HepG2 (cell line): ENCODE measurements around the gene TAF4B. TPM values are rescaled to one million over a fixed set of nuclear protein-coding genes. Genes with fewer than 3 reads are reported as not detected.

ENCODE experiments used
- ATAC-seq: fragments of 200-7000 bp; cut with Tn5 transposase; 3 replicates; pipeline ENCODE4 v1.9.1; 2020; ENCODE audit warnings: mild to moderate bottlenecking, moderate library complexity
- BruUV-seq: library from RNA; stranded (reverse); fragments of 400-500 nt; replicated peaks from 2 replicates; lab custom pipeline; 2021; lab: Mats Ljungman, UMichigan
- CTCF ChIA-PET: fragments of 300-600 bp; formaldehyde crosslinking; extraction: SDS; loops from one replicate; lab custom pipeline; 2021; ENCODE audit warnings: low total read pairs, inconsistent platforms, low intra/inter-chr PET ratio; lab: Yijun Ruan, JAX
- POLR2A ChIA-PET: fragments of 350-600 bp; sonication (Branson Sonifier 250); formaldehyde crosslinking; loops from one replicate; lab custom pipeline; 2020; ENCODE audit warnings: antibody characterized with exemption, inconsistent platforms; lab: Yijun Ruan, JAX
- DNase-seq: peaks from one replicate; pipeline ENCODE4 v3.0.0-alpha.2; 2015; ENCODE audit warnings: low spot score
- FAIRE-seq: peaks from 3 replicates; lab custom pipeline; 2011; peaks lifted over from hg19 to GRCh38; lab: Jason Lieb, UNC
- H2AFZ ChIP-seq: one replicate; pipeline ENCODE4 v1.6.1; 2011; ENCODE audit warnings: low read length, inconsistent platforms
- H3K27ac ChIP-seq: fragments of 300-600 bp; 3 replicates; pipeline ENCODE4 v1.8.0; 2011; ENCODE audit warnings: mixed run types, mild to moderate bottlenecking, mixed read lengths, low read length, inconsistent platforms; ENCODE audit not compliant: insufficient read depth; ENCODE audit errors: extremely low read length
- H3K27me3 ChIP-seq, 2 experiments: fragments of 200-600 bp in 1 of 2; 2 replicates in 1 of 2; 3 replicates in 1 of 2; pipeline versions ENCODE4 v1.6.0 to v1.8.0; 2011; ENCODE audit warnings: low read length in 2 of 2, mild to moderate bottlenecking in 2 of 2, moderate library complexity in 2 of 2, inconsistent platforms in 1 of 2; ENCODE audit not compliant: insufficient read depth in 2 of 2, control insufficient read depth in 1 of 2
- H3K36me3 ChIP-seq, 2 experiments: fragments of 200-600 bp in 1 of 2; replicated peaks in 1 of 2; 2 replicates in 1 of 2; 3 replicates in 1 of 2; pipeline versions ENCODE4 v1.5.1 to v1.8.0; 2011; ENCODE audit warnings: low read length in 2 of 2, inconsistent platforms in 1 of 2; ENCODE audit not compliant: insufficient read depth in 2 of 2, control insufficient read depth in 1 of 2
- H3K4me1 ChIP-seq: 2 replicates; pipeline ENCODE4 v1.5.1; 2012; ENCODE audit warnings: low read length, inconsistent platforms; ENCODE audit not compliant: insufficient read depth
- H3K4me2 ChIP-seq: 2 replicates; pipeline ENCODE4 v1.6.0; 2011; ENCODE audit warnings: low read depth, low read length, inconsistent platforms
- H3K4me3 ChIP-seq, 3 experiments: fragments of 200-600 bp in 1 of 3; sonication (generic), shearing (Covaris generic) in 1 of 3; replicated peaks in 1 of 3; 2 replicates each; pipeline ENCODE4 v1.5.1; 2011 to 2016; ENCODE audit warnings: low read length in 3 of 3, inconsistent platforms in 2 of 3, low read depth in 2 of 3, mild to moderate bottlenecking in 2 of 3, control low read depth in 1 of 3, mixed read lengths in 1 of 3; ENCODE audit not compliant: insufficient read depth in 1 of 3
- H3K79me2 ChIP-seq: one replicate; pipeline ENCODE4 v1.6.1; 2011; ENCODE audit warnings: low read length, inconsistent platforms; ENCODE audit not compliant: insufficient read depth
- H3K9ac ChIP-seq: 2 replicates; pipeline ENCODE4 v1.6.0; 2011; ENCODE audit warnings: mild to moderate bottlenecking, low read depth, low read length, inconsistent platforms; ENCODE audit not compliant: insufficient read depth
- H3K9me3 ChIP-seq: 2 replicates; pipeline ENCODE4 v1.5.1; 2012; ENCODE audit warnings: mild to moderate bottlenecking, low read length
- H4K20me1 ChIP-seq: 2 replicates; pipeline ENCODE4 v1.6.0; 2011; ENCODE audit warnings: inconsistent platforms, mild to moderate bottlenecking, low read length, moderate library complexity; ENCODE audit not compliant: insufficient read depth
- ELF3 ChIP-seq: IDR thresholded peaks from 2 replicates; pipeline ENCODE4 v1.6.1; 2016; ENCODE audit warnings: missing genetic modification reagents, missing compliant biosample characterization
- ERF ChIP-seq: IDR thresholded peaks from 2 replicates; pipeline ENCODE4 v1.6.1; 2018; ENCODE audit warnings: missing biosample characterization, missing genetic modification reagents
- EZH2 ChIP-seq: conservative IDR thresholded peaks from 2 replicates; pipeline ENCODE4 v1.6.1; 2012; ENCODE audit warnings: mild to moderate bottlenecking, low read depth, low read length, moderate library complexity
- MAFF ChIP-seq: IDR thresholded peaks from 2 replicates; pipeline ENCODE4 v1.6.1; 2011; ENCODE audit warnings: low read depth, low read length, improper control_type of control experiment
- MAFK ChIP-seq, 2 experiments: IDR thresholded peaks in 1 of 2; conservative IDR thresholded peaks in 1 of 2; 2 replicates each; pipeline ENCODE4 v1.6.1; 2011; ENCODE audit warnings: improper control_type of control experiment in 2 of 2, low read length in 2 of 2
- MYNN ChIP-seq: sonication (generic); formaldehyde crosslinking; IDR thresholded peaks from 2 replicates; pipeline ENCODE4 v1.4.0; 2020; ENCODE audit warnings: mild to moderate bottlenecking, low read depth, missing genetic modification reagents
- NRL ChIP-seq: sonication (generic); formaldehyde crosslinking; IDR thresholded peaks from 2 replicates; pipeline ENCODE4 v1.5.0; 2020; ENCODE audit warnings: missing genetic modification reagents, mild to moderate bottlenecking, moderate library complexity, borderline replicate concordance
- POLR2G ChIP-seq: fragments of 200-400 bp; formaldehyde crosslinking; IDR thresholded peaks from 2 replicates; pipeline ENCODE4 v1.6.1; 2018; ENCODE audit warnings: mild to moderate bottlenecking, low read depth, low read length, moderate library complexity
- SP140L ChIP-seq: sonication (generic); formaldehyde crosslinking; IDR thresholded peaks from 2 replicates; pipeline ENCODE4 v1.4.0; 2020; ENCODE audit warnings: missing genetic modification reagents, borderline replicate concordance
- THYN1 ChIP-seq: sonication (generic); formaldehyde crosslinking; IDR thresholded peaks from 2 replicates; pipeline ENCODE4 v1.8.1; 2023; ENCODE audit warnings: low read depth, mild to moderate bottlenecking, moderate library complexity, missing genetic modification reagents, borderline replicate concordance
- XRCC5 ChIP-seq: fragments of 200-400 bp; formaldehyde crosslinking; optimal IDR thresholded peaks from 2 replicates; pipeline ENCODE3; 2017; ENCODE audit warnings: mild to moderate bottlenecking, low read length
- ZMYM2 ChIP-seq: sonication (generic); formaldehyde crosslinking; IDR thresholded peaks from 2 replicates; pipeline ENCODE4 v1.8.0; 2022; ENCODE audit warnings: mild to moderate bottlenecking, missing genetic modification reagents
- WGBS: methylation state at CpG from one replicate; pipeline ENCODE4 v1.1.6; 2017; ENCODE audit warnings: low lambda C conversion rate; 5-methylcytosine and 5-hydroxymethylcytosine counted together
- in situ Hi-C: cut with HindIII; loops from 2 replicates; pipeline ENCODE4 v1.10.0; 2017; ENCODE audit warnings: low pct_unique_long_range_greater_than_20kb; ENCODE audit not compliant: extremely low pct_ligation_motif_present
- intact Hi-C: fragments of 100-400 bp; cut with micrococcal nuclease; formaldehyde crosslinking; loops from one replicate; pipeline ENCODE4 v1.10.0; 2022; ENCODE audit not compliant: unreplicated experiment
- polyA plus RNA-seq, 8 experiments: library from polyadenylated mRNA; depleted of rRNA in 3 of 8; stranded (reverse) in 7 of 8; unstranded in 1 of 8; fragments of >200 nt; fragmentation: Illumina TruSeq in 4 of 8; extraction: Trizol in 4 of 8; gene quantifications; 2 replicates each; pipeline versions ENCODE4 v1.2.1 to v1.2.3, GENCODE V29; 2011 to 2016; ENCODE audit warnings: low read depth in 4 of 8, missing spikeins in 1 of 8, mixed read lengths in 1 of 8; ENCODE audit not compliant: insufficient read depth in 1 of 8
- total RNA-seq, 5 experiments: library from RNA; depleted of rRNA; stranded (reverse); fragments of >200 nt; fragmentation: Illumina TruSeq; extraction: Trizol; gene quantifications; 2 replicates each; pipeline ENCODE4 v1.2.3, GENCODE V29; 2016; ENCODE audit warnings: low read depth in 1 of 5
- TF ChIP-seq, protein P1 (sequence below): fragments of 450-650 bp; IDR thresholded peaks from 2 replicates; pipeline ENCODE4 v1.6.1; 2016
- TF ChIP-seq, protein P2 (sequence below): sonication (generic); formaldehyde crosslinking; IDR thresholded peaks from 2 replicates; pipeline ENCODE4 v1.5.1; 2020; ENCODE audit warnings: missing genetic modification reagents, mild to moderate bottlenecking, borderline replicate concordance
- TF ChIP-seq, protein P3 (sequence below): sonication (generic); formaldehyde crosslinking; IDR thresholded peaks from 2 replicates; pipeline ENCODE4 v1.8.1; 2023; ENCODE audit warnings: missing genetic modification reagents, inconsistent platforms, borderline replicate concordance

Gene TAF4B
- total and polyA plus RNA-seq, 2 of the 13 experiments (the other 11 are each of a cell fraction or from before 2014, with no cell fraction given) = 2.2 to 3.8 TPM

DNA sequence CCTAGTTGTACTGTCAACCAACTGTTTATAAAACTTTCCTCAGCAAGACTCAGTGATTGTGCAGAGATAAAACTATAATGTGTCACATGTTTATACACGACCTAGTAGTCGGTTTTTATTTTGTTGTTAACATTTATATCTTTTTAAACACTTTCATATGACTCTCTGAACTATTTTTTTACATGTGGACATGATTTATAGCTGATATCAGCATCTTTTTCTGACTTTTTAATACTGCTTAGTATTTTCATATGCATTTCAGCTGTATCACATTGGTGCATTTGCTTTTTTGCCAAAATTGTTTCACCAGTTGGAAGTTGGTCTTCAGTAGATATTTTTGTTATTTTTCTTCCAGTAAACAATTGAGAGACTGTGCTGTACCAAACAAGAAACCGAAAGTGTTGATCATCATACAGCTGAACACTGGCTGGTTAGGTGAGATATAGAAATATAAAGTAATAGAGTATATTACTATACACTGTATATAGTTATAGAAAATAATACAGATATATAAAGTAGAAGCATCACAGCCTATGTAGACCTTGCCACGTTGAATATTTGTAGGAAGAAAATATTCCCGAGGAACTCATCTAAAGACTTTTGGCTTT, 167.9 kb downstream of the TAF4B start:
- Histone ChIP-seq H3K9ac (no peak overlapping the region), H3K4me2 (no peak overlapping the region), H3K4me3 (no peak overlapping the region), H3K36me3 (no peaks in the 10 kb centered on the region), H4K20me1 (no peaks in the 10 kb centered on the region), H3K27ac (no peak overlapping the region), H2AFZ (no peak overlapping the region), H3K27me3 (no peaks in the 10 kb centered on the region), H3K4me1 (no peaks in the 10 kb centered on the region), H3K79me2 (no peaks in the 10 kb centered on the region), H3K9me3 (no peaks in the 10 kb centered on the region)
- in situ Hi-C loops = no loop called here
- 49% methylated on average over 5 of the region's 5 CpGs for whole genome bisulfite sequencing
- POLR2A ChIA-PET = no interaction called here
- ATAC-seq = no peak
- FAIRE-seq = no peak
- intact Hi-C loops = no loop called here
- CTCF ChIA-PET = no interaction called here
- BruUV-seq = no TSS peak
- DNase-seq = no peak
- TF ChIP-seq, protein P1, sequence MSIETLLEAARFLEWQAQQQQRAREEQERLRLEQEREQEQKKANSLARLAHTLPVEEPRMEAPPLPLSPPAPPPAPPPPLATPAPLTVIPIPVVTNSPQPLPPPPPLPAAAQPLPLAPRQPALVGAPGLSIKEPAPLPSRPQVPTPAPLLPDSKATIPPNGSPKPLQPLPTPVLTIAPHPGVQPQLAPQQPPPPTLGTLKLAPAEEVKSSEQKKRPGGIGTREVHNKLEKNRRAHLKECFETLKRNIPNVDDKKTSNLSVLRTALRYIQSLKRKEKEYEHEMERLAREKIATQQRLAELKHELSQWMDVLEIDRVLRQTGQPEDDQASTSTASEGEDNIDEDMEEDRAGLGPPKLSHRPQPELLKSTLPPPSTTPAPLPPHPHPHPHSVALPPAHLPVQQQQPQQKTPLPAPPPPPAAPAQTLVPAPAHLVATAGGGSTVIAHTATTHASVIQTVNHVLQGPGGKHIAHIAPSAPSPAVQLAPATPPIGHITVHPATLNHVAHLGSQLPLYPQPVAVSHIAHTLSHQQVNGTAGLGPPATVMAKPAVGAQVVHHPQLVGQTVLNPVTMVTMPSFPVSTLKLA = no peak
- no peak for TF ChIP-seq THYN1 (CRISPR knock-in tag)
- peak; percentile 82 for TF ChIP-seq MAFF
- TF ChIP-seq MAFK (conservative IDR thresholded peaks at IDR 0.05 in 1 of 2, IDR thresholded peaks at IDR 0.05 in 1 of 2; ENCODE audit: low read length in 2 of 2) = peak; percentile 70 to 86; a peak in 3 of 4 replicates

DNA sequence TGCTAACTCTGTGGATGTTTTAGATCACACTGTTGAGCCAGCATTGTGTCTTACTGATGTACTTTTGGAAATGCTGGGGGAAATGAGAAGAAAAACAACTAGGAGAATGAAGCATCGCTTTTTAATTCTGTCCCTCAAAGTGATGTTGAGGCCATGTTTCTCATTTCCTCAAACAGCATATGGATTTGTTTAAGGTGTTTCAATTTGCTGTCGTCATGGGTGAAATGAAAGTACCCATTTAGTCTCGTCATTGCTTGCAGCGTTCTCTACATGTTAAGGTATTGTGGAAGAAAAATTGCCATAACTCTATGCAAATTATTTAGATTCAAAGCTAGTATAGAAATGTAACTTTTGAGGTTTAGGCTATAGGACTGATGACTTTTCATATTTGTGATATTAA, 170.8 kb downstream of the TAF4B start:
- Histone ChIP-seq H4K20me1 (no peaks in the 10 kb centered on the region), H2AFZ (no peak overlapping the region), H3K79me2 (no peaks in the 10 kb centered on the region), H3K4me3 (no peak overlapping the region), H3K4me1 (no peaks in the 10 kb centered on the region), H3K4me2 (no peak overlapping the region), H3K27ac (no peak overlapping the region), H3K36me3 (no peaks in the 10 kb centered on the region), H3K9ac (no peak overlapping the region), H3K27me3 (no peaks in the 10 kb centered on the region), H3K9me3 (no peaks in the 10 kb centered on the region)
- CTCF ChIA-PET = no interaction called here
- in situ Hi-C loops = no loop called here
- ATAC-seq (no peak), DNase-seq (no peak), FAIRE-seq (no peak)
- intact Hi-C loops = no loop called here
- WGBS = 34% methylated on average over 4 of the region's 4 CpGs
- POLR2A ChIA-PET = no interaction called here
- no TSS peak for BruUV-seq
- TF ChIP-seq XRCC5 (no peak), NRL (CRISPR knock-in tag) (no peak), ERF (no peak), ELF3 (no peak), EZH2 (no peak), SP140L (CRISPR knock-in tag) (no peak), ZMYM2 (no peak), POLR2G (no peak), MYNN (CRISPR knock-in tag) (no peak)
- TF ChIP-seq, protein P2, sequence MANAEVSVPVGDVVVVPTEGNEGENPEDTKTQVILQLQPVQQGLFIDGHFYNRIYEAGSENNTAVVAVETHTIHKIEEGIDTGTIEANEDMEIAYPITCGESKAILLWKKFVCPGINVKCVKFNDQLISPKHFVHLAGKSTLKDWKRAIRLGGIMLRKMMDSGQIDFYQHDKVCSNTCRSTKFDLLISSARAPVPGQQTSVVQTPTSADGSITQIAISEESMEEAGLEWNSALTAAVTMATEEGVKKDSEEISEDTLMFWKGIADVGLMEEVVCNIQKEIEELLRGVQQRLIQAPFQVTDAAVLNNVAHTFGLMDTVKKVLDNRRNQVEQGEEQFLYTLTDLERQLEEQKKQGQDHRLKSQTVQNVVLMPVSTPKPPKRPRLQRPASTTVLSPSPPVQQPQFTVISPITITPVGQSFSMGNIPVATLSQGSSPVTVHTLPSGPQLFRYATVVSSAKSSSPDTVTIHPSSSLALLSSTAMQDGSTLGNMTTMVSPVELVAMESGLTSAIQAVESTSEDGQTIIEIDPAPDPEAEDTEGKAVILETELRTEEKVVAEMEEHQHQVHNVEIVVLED (CRISPR knock-in tag) = no peak
- TF ChIP-seq, protein P3, sequence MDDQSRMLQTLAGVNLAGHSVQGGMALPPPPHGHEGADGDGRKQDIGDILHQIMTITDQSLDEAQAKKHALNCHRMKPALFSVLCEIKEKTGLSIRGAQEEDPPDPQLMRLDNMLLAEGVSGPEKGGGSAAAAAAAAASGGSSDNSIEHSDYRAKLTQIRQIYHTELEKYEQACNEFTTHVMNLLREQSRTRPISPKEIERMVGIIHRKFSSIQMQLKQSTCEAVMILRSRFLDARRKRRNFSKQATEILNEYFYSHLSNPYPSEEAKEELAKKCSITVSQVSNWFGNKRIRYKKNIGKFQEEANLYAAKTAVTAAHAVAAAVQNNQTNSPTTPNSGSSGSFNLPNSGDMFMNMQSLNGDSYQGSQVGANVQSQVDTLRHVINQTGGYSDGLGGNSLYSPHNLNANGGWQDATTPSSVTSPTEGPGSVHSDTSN (CRISPR knock-in tag) = no peak
